GM21737 (cell line): ENCODE measurements around the gene PCDH9.

ENCODE experiments used
- ATAC-seq: cut with Tn5 transposase; IDR thresholded peaks from one replicate; pipeline ENCODE4 v1.9.1; 2021; ENCODE audit warnings: mild to moderate bottlenecking, moderate library complexity; ENCODE audit not compliant: unreplicated experiment

Gene PCDH9

GRCh38 chr13:66367356-66367755 lies 862.8 kb downstream of the PCDH9 start:
- ATAC-seq: no peak

DNA sequence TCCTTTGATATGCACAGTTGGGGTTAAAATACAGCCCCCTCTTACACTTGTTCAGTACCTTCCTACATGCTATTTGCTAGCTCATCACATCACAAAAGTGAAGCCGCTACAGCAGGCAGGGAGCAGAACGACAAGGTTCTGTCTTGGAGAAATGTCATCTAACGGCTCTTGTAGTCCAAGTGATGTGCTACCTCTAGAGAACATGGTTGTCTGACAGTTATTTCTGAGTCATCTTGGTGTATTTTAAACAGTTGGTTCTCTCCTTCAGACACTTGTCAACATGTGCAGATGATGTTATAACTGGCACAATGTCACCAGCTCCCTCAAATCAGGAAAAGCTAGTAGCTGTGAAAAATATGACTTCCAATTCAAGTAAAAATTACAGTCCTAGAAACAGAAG lies 865.0 kb downstream of the PCDH9 start:
- ATAC-seq: no peak

DNA sequence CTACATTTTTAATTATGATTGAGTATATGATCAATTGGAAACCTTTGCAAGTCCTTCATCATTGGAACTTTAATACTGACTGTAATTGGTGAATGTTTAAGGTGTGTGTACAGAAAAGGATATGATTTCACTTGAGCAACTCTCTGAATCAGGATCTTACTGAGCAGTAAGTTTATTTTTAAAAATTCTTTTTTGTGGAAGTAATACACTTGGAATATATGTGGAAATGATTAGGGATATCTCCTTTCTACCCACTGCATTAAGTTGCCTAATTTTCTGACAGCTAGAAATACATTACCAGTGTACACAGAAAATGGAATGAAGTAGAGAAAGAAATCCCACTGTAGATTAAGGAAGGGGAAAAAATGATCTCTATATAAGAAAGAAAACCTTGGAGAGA lies 865.8 kb downstream of the PCDH9 start:
- no peak for ATAC-seq

- ATAC-seq: no peak
Measured at GRCh38 chr13:66362485-66362884, 867.7 kb downstream of the PCDH9 start.

- ATAC-seq: no peak
Measured at GRCh38 chr13:66359910-66360552, 870.1 kb downstream of the PCDH9 start.

GRCh38 chr13:66359393-66359792 lies 870.7 kb downstream of the PCDH9 start:
- ATAC-seq: no peak

- ATAC-seq: no peak
Measured at GRCh38 chr13:66358564-66358963, 871.6 kb downstream of the PCDH9 start.

- ATAC-seq: no peak
Measured at GRCh38 chr13:66357463-66357862, 872.7 kb downstream of the PCDH9 start.

- ATAC-seq: no peak
Measured at GRCh38 chr13:66354879-66355751, 875.0 kb downstream of the PCDH9 start.

- no peak for ATAC-seq
Measured at GRCh38 chr13:66353664-66354063, 876.5 kb downstream of the PCDH9 start.

DNA sequence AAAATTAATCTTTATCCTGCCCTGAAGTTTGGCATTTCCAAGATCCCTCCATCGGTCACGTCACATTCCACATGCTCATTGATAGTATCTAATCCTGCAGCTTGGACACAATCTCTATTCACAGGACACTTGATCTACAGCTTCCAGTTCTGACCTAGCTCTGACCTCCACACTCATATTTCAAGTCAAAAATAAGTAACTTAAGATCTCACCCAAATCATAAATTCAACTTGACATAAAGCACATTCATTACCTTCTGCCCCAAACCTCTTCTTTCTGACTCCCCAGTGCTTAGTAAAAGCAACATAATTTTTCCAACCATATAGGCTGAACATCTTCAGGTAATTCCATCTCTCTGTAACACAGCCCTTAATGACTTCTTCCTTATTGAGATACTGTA lies 880.2 kb downstream of the PCDH9 start:
- no peak for ATAC-seq

- no peak for ATAC-seq
Measured at GRCh38 chr13:66348745-66349690, 881.1 kb downstream of the PCDH9 start.

GRCh38 chr13:66347486-66348117 lies 882.5 kb downstream of the PCDH9 start:
- no peak for ATAC-seq

DNA sequence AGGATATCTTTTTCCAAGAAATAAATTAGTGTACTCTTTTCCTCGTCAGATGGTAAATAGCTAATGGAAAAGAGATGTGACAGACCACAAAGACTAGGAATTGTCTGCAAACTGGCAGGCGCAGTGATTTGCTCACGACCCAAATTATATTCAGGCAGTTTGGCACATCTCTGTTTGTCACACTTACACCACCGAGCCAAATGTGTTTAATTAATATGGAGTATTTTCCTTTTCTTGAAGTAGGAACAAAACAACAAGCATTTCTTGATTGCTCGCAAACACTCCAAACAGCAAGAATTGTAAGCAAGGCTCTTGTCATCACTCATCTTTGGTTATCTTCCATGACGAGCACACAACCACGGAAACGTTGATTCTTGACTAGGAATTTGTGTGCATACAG lies 884.2 kb downstream of the PCDH9 start:
- ATAC-seq: no peak

DNA sequence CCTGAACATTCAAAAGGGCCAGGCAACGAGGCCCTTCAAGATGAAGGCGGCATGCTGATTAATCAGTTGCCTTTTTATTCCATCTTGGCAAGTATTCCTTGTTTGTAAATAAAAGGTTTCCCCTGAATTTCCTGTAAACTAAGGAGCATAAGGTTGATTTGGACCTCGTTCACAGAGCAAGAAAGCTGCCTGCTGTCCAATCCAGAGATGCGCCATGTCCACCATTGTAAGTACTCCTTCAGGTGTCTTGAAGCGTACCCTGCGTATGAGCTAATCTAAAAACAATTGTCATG lies 884.7 kb downstream of the PCDH9 start:
- no peak for ATAC-seq

DNA sequence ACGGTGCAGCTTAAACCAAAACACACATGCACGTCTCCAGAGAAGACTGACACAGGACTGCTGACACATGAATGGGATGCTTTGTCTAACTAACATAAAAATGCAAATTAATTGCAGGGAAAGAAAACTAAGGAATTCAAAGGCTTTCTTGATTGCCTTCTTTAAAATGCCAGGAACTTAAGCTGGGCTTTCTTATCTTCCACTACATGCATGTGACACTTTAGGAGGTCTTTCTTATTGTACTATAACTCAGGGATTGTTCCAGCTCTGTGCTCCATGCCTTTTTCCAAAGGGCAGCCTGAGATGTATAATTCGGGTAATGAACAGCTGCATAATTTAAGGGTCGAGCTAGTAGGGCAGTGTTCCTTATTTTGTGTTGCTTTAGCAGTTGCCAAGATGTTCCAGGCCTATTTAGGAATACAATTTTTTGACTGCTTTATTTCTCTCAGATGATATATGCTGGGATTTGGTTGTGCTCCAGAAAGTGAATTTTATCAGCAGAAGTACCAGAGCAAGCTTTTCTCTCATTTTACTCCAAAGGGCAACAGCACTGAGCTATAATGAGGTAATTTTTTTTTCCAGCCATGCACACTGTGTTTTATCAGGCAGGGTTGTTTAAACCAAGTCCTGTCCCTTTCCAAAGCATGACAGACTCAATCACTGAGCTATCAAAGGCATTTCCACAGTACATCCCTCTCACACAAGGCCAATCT lies 885.2 kb downstream of the PCDH9 start:
- no peak for ATAC-seq

GRCh38 chr13:66343224-66343828 lies 886.8 kb downstream of the PCDH9 start:
- ATAC-seq: no peak

GRCh38 chr13:66341635-66342377 lies 888.3 kb downstream of the PCDH9 start:
- no peak for ATAC-seq

DNA sequence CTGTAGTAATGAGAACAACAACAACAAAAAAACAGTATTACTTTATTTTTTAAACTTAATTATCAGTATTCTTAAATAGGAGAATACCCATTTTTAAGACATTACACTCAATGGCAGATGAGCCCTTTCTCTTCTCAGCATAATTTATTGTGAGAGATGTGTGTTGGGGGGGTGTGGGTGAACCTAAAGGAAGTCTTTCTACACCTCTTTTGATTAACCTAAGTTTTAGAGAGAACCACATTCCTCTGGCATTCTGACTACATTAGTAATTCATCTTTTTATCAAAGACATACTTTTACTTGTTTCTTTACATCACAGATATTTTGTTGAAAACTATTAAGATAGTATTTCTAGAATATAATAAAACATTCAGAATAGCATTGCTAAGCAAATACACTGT lies 890.9 kb downstream of the PCDH9 start:
- no peak for ATAC-seq
